Activated T-cell treated with anti-CD3 and anti-CD28 coated beads for 48 hours (primary cell): ENCODE data around the gene RABEP2.
"Not testable (repeated sequence)": the region's sequence is repeated elsewhere in the genome, so short reads cannot be mapped to it uniquely, and the experiment has no call there.

Experiments used
- DNase-seq: peaks from one replicate; pipeline ENCODE4 v3.0.0-alpha.2; 2020; ENCODE audit warnings: low read depth

RABEP2 gene, protein sequence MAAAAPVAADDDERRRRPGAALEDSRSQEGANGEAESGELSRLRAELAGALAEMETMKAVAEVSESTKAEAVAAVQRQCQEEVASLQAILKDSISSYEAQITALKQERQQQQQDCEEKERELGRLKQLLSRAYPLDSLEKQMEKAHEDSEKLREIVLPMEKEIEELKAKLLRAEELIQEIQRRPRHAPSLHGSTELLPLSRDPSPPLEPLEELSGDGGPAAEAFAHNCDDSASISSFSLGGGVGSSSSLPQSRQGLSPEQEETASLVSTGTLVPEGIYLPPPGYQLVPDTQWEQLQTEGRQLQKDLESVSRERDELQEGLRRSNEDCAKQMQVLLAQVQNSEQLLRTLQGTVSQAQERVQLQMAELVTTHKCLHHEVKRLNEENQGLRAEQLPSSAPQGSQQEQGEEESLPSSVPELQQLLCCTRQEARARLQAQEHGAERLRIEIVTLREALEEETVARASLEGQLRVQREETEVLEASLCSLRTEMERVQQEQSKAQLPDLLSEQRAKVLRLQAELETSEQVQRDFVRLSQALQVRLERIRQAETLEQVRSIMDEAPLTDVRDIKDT

DNA sequence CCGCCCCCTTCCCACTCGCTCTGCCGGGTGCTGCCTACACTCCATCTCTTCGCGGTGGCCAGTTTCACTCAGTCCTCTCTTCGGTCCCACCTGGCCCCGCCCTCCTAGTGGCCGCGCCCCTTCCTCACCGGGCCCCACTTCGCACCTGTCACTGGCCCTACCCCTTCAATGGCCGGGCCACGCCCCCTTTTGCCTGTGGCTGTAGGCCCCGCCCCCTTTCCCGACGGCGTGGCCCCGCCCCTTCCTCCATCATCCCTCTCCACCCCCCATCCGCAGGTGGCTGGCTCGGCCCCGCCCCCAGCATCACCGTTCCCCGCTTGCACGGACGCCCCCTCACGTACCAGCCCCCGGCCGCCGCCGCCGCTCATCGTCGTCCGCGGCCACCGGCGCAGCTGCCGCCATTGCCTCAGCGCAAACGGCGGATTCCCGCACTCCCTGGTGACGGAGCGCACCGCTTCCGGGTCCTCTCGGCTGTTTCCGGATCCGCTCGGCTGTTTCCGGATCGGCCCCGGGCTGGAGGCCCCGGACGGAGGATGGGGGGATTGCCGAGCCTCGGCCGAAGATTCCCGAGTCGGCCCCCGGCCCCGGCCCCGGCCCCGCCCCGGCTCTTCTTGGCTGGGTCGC lies at the start of gene RABEP2:
RABEP2 (minus strand) TSS at position 477 of the 624 bp plus-strand sequence; CDS start at position 402, 75 bp downstream.
- peak; percentile 99 for DNase-seq

DNA sequence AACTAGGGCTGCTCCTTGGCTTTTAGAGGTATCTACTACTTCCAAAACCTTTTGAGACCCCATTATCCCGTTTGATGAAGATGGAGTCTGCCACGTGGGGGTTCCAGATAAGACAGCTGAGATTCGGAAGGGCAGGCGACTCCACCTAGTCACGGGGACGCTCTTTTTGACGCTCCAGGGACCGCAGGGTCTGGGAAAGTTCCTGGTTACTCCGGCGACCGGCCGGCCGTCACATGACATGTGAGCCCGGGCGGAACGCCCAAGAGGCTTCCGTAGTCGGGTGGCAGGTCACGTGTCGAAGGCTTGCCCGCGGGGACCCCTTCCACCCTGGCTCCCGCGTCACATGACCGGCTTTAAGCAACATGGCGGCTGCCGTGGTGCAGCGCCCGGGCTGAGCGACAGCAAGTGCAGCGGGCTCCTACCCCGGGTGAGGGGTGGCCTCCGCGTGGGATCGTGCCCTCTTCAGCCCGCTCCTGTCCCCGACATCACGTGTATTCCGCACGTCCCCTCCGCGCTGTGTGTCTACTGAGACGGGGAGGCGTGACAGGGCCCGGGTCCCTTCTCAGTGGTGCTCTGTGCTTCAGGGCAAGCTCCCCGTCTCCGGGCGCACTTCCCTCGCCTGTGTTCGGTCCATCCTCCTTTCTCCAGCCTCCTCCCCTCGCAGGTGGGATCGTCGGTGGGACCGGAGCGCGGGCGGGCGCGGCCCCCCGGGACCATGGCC lies 49.6 kb upstream of the RABEP2 start, which contains the start of gene SPNS1:
SPNS1 (plus strand) TSS at position 342 of the 721 bp plus-strand sequence; CDS start at position 716, 374 bp downstream.
- peak; percentile 93 for DNase-seq

GRCh38 chr16:28974007-28974436 lies 49.0 kb upstream of the RABEP2 start:
- DNase-seq, result no peak

DNA sequence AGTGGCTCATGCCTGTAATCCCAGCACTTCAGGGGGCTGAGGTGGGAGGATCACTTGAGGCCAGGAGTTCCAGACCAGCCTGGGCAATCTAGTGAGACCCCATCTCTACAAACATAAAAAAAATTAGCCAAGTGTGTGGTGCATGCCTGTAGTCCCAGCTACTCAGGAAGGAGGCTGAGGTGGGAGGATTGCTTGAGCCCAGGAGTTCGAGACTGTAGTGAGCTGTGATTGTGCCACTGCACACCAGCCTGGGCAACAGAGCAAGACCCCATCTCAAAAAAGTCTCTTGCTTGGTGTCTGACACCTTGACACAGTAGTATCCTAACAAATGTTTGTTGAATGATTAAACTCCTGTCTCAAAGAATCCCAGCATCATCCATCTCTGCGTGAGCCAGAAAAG lies 44.7 kb upstream of the RABEP2 start:
- DNase-seq, result not testable (repeated sequence)

GRCh38 chr16:28967156-28967555 lies 42.1 kb upstream of the RABEP2 start:
- no peak for DNase-seq

DNA sequence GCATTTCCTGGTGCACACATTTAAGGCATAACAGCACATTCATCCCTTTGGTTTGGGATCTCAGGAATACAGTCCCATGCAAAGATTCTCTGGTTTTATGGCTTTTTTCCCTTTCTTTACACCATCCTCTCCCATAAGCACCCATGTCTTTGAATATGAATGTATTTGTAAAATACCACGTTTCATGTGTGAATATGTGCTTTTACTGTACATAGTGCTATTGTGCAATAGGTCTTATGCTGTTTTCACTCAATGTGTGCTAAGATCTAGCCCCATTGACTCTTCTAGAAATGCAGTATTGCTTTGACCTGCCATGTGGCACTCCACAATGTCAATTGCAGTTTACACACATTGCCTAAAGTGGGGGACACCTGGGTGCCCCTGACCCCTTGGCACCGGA lies 39.5 kb upstream of the RABEP2 start:
- DNase-seq, result no peak

GRCh38 chr16:28964072-28964471 lies 39.0 kb upstream of the RABEP2 start:
- DNase-seq, result no peak

GRCh38 chr16:28958836-28959235 lies 33.8 kb upstream of the RABEP2 start:
- DNase-seq, result no peak

GRCh38 chr16:28958216-28958615 lies 33.2 kb upstream of the RABEP2 start:
- no peak for DNase-seq

- no peak for DNase-seq
These were observed 26.4 kb upstream of the RABEP2 start for GRCh38 chr16:28951410-28951943.

GRCh38 chr16:28950648-28951409 lies 25.8 kb upstream of the RABEP2 start, which contains the start of gene NFATC2IP:
NFATC2IP (plus strand) TSS chr16:28950937; CDS start chr16:28951012, 75 bp downstream.
- DNase-seq, result peak; percentile 99

- no peak for DNase-seq
These were observed 21.6 kb upstream of the RABEP2 start for GRCh38 chr16:28946681-28947080.

DNA sequence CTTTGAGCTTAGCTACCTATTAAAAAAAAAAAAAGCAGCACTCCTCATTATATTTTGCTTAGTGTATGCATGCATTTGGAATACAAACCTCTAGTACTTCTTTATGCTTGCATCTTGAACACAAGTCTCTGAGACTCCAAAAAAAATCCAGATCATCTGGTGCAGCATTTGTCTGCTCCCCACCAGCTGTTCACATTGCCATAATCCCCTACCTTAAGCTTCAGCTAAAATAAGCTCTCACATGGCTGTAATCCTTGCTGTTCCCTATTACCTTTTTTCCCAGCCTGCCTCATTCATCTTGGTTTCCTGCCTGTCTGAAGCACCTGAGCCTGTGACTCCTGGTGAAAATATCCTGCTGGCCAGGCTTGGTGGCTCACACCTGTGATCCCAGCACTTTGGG lies 18.2 kb upstream of the RABEP2 start:
- DNase-seq, result no peak

DNA sequence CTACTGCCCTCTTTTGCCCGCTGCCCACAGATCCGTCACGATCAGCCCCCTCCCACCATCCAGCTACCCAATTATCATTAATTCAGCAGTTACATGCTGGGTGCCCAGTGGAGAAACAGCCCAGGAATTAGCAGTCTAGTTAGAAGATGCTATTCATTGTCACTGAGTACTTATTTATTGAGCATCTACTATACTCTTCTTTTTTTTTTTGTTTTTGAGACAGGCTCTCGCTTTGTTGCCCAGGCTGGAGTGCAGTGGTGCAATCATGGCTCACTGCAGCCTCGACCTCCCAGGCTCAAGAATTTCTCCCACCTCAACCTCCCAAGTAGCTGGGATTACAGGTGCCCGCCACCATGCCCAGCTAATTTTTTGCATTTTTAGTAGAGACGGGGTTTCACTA lies 14.8 kb upstream of the RABEP2 start:
- not testable (repeated sequence) for DNase-seq

DNA sequence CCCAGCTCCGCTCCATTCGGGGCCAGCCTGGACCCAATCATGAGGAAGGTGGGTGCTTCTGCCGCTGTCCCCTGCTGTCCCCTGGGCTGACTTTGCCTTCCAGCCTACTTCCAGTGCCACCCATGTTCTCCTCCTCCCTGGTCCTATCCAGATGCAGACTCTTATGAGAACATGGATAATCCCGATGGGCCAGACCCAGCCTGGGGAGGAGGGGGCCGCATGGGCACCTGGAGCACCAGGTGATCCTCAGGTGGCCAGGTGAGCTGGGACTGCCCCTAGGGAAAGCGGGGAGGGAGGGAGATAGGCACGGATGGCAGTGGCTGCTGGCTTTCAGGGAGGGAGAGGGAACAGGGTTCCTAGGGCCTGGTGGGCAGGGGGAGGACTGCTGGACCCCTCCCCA lies 13.7 kb upstream of the RABEP2 start:
- DNase-seq, result no peak

DNA sequence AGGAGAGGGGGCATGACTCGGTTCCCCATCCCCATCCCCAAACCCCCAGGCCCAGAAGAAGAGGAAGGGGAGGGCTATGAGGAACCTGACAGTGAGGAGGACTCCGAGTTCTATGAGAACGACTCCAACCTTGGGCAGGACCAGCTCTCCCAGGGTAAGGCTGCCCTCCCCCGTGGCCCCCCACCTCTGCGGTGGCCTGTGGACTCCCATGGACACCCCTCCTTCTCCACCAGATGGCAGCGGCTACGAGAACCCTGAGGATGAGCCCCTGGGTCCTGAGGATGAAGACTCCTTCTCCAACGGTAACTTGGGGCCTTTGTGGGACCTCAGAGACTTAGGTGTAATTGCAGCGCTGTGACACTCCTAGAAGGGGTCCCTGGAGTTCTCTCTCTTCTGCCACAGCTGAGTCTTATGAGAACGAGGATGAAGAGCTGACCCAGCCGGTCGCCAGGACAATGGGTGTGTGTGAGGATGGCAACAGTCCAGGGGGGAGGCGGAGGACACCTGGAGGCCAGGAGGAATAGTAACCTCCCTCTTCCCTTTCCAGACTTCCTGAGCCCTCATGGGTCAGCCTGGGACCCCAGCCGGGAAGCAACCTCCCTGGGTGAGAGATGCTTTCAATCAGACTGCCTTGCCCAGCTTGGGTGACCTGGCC lies 12.3 kb upstream of the RABEP2 start:
- no peak for DNase-seq

- DNase-seq, result no peak
These were observed 11.7 kb upstream of the RABEP2 start for GRCh38 chr16:28936784-28937155.

DNA sequence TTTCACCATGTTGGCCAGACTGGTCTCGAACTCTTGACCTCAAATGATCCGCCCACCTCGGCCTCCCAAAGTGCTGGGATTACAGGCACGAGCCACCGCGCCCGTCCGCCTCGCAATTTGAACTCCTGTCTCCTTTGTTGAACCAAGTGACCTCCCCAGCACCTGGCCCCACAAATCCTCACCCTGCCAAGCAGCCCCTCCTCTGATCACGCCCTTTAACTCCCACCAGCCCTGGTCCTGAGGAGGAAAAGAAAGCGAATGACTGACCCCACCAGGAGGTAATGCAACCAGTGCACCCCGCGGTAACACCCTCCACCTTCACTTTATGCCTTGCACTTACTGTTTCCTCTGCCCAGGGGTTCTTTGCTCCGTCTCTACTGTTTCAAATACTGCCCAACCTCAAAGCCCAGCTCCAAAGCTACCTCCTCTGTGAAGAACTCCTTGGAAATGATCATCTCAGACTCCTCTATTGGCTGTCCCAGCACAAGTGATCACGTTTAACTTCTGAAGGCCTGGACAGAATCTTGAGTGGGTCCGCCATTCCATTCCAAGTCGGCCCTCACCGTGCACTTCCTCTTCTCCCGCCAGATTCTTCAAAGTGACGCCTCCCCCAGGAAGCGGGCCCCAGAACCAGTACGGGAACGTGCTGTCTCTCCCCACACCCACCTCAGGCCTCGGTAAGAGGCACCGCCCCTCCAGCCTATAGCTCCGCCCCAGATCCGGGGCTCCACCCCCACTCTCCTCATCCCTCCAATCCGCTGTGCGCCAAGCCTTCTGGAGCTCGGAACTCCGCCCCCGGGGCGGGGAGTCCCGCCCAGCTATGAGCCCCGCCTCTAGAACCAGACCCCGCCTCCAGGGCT lies 11.1 kb upstream of the RABEP2 start:
- DNase-seq, result peak; percentile 91

- DNase-seq, result no peak
These were observed 10.3 kb upstream of the RABEP2 start for GRCh38 chr16:28935346-28935745.

- no peak for DNase-seq
These were observed 8.1 kb upstream of the RABEP2 start for GRCh38 chr16:28933171-28933570.
